ENCODE data around the gene GGNBP2. TPM values are rescaled to one million over a fixed set of nuclear protein-coding genes. Genes with fewer than 3 reads are reported as not detected.
A peak's percentile ranks its signal among the peaks of the same experiment; 100 is the strongest.

GGNBP2 gene
- total RNA-seq, 6 experiments from 2014 or later: 53.1 to 62.8 (median 54.2) TPM

GRCh38 chr17:36515837-36516236, 28.9 kb upstream of the GGNBP2 start:
- H3K27ac Mint-ChIP-seq: no peak overlapping the region
- no peak for DNase-seq
- H3K27me3 Mint-ChIP-seq (ENCODE audit: insufficient read depth): no peaks in the 10 kb centered on the region; the same call in 1 of the 2 replicates
- H3K4me3 Mint-ChIP-seq: no peak overlapping the region
- no peak for TF ChIP-seq CTCF (IDR thresholded peaks at IDR 0.05)
- H3K36me3 Mint-ChIP-seq (ENCODE audit: low read depth): peaks cover 21% of the 10 kb centered on the region
- H3K9me3 Mint-ChIP-seq: no peaks in the 10 kb centered on the region
- no peaks in the 10 kb centered on the region for H3K4me1 Mint-ChIP-seq (ENCODE audit: low read depth)

GRCh38 chr17:36523113-36523512, 21.6 kb upstream of the GGNBP2 start:
- Mint-ChIP-seq H3K27me3 (ENCODE audit: insufficient read depth) (no peaks in the 10 kb centered on the region), H3K4me1 (ENCODE audit: low read depth) (peaks cover 23% of the 10 kb centered on the region), H3K4me3 (no peak overlapping the region), H3K27ac (no peak overlapping the region), H3K9me3 (no peaks in the 10 kb centered on the region), H3K36me3 (ENCODE audit: low read depth) (peaks cover 39% of the 10 kb centered on the region)
- no peak for TF ChIP-seq CTCF (IDR thresholded peaks at IDR 0.05)
- DNase-seq: no peak

- Mint-ChIP-seq H3K27ac (peak overlapping the region; percentile 76), H3K36me3 (ENCODE audit: low read depth) (peaks cover 40% of the 10 kb centered on the region), H3K4me3 (no peak overlapping the region), H3K27me3 (ENCODE audit: insufficient read depth) (no peaks in the 10 kb centered on the region), H3K9me3 (no peaks in the 10 kb centered on the region), H3K4me1 (ENCODE audit: low read depth) (peaks cover 34% of the 10 kb centered on the region)
- DNase-seq: peak; percentile 52
- no peak for TF ChIP-seq CTCF (IDR thresholded peaks at IDR 0.05)
Observed at GRCh38 chr17:36524428-36524876, 20.3 kb upstream of the GGNBP2 start.

GRCh38 chr17:36525113-36525512, 19.6 kb upstream of the GGNBP2 start:
- Mint-ChIP-seq H3K4me3 (no peak overlapping the region; the same call in 1 of the 2 replicates), H3K27me3 (ENCODE audit: insufficient read depth) (no peaks in the 10 kb centered on the region), H3K4me1 (ENCODE audit: low read depth) (peaks cover 37% of the 10 kb centered on the region), H3K27ac (peak overlapping the region; percentile 76), H3K9me3 (no peaks in the 10 kb centered on the region), H3K36me3 (ENCODE audit: low read depth) (peaks cover 40% of the 10 kb centered on the region)
- DNase-seq: no peak
- no peak for TF ChIP-seq CTCF (IDR thresholded peaks at IDR 0.05)

GRCh38 chr17:36525888-36526287, 18.8 kb upstream of the GGNBP2 start:
- H3K27ac Mint-ChIP-seq: peak overlapping the region; percentile 30; the same call in 1 of the 2 replicates
- no peak overlapping the region for H3K4me3 Mint-ChIP-seq
- TF ChIP-seq CTCF (IDR thresholded peaks at IDR 0.05): no peak
- peaks cover 37% of the 10 kb centered on the region for H3K4me1 Mint-ChIP-seq (ENCODE audit: low read depth)
- H3K27me3 Mint-ChIP-seq (ENCODE audit: insufficient read depth): no peaks in the 10 kb centered on the region
- no peaks in the 10 kb centered on the region for H3K9me3 Mint-ChIP-seq
- peaks cover 33% of the 10 kb centered on the region for H3K36me3 Mint-ChIP-seq (ENCODE audit: low read depth)
- DNase-seq: no peak

Data from HFFc6 (cell line).